Measurements from ENCODE around the gene EML6.

EML6 gene

GRCh38 chr2:54755641-54756326 lies 32.3 kb downstream of the EML6 start:
- DNase-seq (ENCODE audit: low read depth, low spot score), result no peak

DNA sequence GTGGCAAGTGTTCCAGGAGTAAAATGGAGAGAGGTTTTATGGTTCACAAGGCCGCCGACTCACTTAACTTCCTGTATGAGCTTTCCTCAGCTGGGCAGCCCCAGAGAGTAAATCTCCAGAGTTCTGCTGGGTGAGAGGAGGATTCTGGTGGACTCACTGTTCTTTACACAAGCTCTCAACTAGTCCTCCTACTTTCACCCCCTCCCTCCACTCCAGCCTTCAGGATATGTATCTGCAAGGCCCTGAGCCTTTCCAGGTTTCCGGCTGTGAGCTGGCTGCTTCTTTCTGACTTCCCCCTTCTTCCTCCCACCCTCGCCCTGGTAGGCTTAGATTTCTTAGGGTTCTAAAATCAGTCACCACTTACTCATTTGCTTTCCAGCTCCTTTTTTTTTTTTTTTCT lies 34.0 kb downstream of the EML6 start:
- DNase-seq (ENCODE audit: low read depth, low spot score), result no peak

GRCh38 chr2:54758951-54759350 lies 35.5 kb downstream of the EML6 start:
- no peak for DNase-seq (ENCODE audit: low read depth, low spot score)

DNA sequence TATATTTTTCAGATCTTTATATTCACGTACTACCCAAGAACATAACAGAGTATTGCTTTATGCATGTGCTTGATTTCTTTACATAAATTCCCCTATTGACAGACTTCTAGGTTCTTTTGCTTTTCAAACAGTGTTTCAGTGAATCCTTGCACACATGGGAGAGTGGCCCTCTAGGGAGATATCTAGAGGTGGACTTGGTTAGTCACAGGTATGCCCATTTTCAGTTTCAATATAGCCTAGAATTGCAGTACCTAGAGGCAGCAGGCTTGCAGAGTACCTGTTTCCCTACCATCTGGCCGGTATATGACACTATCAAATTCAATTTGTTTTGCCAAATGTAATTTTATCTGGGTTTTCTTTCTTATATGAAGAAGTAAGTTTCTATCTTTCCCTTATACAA lies 36.8 kb downstream of the EML6 start:
- DNase-seq (ENCODE audit: low read depth, low spot score), result no peak

- DNase-seq (ENCODE audit: low read depth, low spot score), result no peak
Observed at GRCh38 chr2:54763636-54764291, 40.3 kb downstream of the EML6 start.

DNA sequence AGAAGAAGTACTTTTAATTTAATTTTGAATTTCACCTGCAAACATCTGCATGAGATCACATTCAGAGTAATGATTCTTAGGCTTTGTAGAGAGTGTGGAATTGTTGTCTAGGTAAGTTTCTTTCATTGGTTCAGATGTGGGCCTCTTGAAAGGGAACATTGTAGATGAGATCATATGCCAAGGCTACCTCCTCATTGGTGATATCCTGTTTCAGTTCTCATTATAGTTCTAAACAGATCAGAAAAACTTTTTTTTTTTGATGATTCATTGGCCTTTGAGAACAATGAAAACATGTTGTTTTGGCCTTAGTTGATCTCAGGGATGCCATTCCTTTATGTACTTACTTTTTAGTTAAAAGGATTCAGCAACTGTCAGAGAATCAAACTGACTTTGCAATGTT lies 44.5 kb downstream of the EML6 start:
- no peak for DNase-seq (ENCODE audit: low read depth, low spot score)

DNA sequence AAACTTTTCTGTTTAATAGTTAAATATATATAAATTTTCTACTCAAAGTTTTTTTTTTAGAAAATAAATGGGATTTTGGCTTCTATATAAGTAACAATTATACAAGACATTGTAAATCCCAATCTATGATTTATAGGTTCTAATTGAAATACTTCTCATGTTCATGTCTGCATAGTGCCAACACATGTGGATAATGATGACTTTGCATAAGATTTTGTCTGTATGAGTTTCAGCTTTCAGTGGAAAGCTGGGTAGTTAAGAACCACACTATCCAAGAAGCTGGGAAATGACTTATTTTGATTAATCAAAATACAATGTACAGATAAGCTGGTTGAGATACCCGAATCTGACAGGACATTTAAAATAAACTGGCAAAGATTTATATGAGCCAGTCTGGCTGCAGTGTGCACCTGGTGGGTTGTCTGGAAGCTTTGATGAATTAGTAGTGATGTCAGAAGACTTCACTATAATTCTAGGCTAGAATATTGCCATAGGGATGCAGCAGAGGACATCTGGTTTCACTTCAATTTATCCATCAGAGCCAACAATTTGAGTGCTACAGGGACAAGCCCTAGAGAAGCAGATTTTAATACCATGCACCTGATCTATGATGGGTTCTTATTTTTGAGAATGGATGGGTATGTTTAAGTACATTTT lies 45.4 kb downstream of the EML6 start:
- DNase-seq (ENCODE audit: low read depth, low spot score), result no peak

DNA sequence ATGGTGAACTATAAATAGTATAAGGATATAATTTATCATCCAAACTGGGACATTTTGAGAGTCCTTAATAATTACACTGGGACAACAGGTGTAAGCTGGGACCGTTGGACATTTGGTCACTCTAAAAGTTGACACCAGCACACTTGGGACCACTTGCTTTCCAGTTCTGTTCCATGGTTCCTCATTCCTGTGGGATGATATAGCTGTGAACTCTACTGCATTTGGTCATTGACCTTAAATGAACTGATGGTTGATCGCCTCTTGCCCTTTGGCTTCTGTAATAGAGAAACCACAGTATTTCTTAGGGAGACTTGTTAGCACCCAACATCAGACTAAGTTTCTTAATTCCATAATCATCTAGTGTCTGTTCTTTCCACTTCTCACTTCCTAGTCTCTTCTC lies 46.7 kb downstream of the EML6 start:
- DNase-seq (ENCODE audit: low read depth, low spot score), result no peak

DNA sequence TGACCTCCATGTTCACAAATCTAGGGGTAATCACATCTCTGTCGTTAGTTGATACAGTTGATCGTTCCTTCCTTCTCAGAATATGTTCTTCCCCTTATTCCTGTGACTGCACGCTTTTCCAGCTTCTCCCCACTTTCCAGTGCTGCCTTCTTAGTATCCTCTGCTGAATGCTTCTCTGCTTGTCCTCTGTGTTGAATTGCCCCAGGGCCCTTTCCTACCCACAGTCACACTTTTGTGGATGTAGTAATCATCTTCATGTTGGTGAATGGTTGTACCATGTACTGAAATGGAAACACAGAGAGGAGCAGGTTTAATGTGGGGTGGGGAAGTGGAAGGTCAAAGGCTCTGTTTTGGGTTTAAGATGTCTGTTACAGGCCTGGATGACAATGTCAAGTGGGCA lies 47.2 kb downstream of the EML6 start:
- DNase-seq (ENCODE audit: low read depth, low spot score), result no peak

DNA sequence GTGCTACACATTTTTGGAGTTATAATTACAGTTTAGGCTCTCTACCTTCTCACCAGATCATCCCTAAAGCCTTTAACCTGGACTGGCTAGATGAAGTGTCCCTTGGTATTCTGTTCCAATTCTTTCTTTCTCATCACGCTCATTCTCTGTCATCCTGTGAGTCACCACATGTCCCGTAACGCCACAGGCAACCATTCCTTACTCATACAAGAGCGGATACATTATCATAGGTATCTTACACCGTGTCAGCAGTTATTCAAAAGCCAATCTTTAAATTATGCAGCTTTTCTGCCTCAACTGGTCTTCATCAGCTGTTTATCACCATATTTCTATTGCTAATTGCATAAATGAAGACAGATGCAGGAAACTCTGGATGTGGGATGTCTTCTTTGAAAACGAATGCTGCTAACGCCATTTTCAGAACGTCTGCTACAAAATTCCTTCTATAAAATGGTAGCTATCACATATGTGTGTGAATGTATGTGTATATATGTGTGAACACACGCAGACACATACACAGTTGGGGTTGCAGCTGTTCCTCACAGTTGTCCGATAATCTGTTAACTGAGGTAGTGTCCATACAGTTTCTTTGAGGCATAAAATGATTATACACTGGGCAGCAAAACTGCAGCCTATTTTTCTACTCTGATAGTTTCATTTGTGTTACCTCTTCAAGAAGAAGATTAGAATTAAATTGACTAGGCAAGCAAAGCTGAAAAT lies 47.9 kb downstream of the EML6 start:
- no peak for DNase-seq (ENCODE audit: low read depth, low spot score)

DNA sequence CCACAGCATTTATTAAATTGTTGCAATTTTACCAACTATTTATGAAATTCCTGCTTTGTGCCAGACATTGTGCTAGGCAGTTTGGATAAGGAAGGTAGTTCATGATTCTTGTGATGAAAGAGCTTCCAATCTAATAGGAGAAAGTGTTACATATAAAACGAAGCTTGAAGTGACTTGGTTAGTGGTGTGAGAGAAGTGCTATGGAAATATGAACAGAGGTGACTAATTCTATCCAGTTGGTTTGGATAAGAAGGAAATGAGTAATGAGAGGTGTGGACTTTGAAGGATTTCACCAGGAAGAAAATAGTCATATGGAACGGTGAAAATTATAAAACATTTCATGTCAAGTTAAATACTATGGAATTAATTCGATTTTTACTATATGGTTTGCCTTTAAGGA lies 48.6 kb downstream of the EML6 start:
- DNase-seq (ENCODE audit: low read depth, low spot score), result no peak

- DNase-seq (ENCODE audit: low read depth, low spot score), result no peak
Observed at GRCh38 chr2:54772531-54772930, 49.1 kb downstream of the EML6 start.

DNA sequence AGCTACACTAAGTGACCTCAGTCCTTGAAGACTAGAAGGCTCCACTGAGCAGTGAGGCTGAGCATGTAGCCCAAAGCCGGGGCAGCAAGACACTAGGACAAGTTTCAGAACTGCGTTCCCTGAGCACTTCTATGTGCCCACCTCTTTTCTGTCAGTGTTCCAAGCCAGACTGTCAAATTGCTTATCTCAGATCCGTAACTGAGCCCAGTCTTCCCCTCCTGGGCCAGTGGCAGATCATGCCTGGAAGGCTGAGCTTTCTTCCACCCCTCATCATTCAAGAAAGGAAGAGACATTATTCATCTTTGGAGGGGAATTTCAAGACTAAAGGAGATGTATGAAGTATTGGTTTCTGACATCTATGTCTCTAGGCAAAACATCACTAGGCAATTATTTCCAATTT lies 49.8 kb downstream of the EML6 start:
- no peak for DNase-seq (ENCODE audit: low read depth, low spot score)

- no peak for DNase-seq (ENCODE audit: low read depth, low spot score)
Observed at GRCh38 chr2:54773838-54774237, 50.4 kb downstream of the EML6 start.

- no peak for DNase-seq (ENCODE audit: low read depth, low spot score)
Observed at GRCh38 chr2:54775710-54776109, 52.2 kb downstream of the EML6 start.

DNA sequence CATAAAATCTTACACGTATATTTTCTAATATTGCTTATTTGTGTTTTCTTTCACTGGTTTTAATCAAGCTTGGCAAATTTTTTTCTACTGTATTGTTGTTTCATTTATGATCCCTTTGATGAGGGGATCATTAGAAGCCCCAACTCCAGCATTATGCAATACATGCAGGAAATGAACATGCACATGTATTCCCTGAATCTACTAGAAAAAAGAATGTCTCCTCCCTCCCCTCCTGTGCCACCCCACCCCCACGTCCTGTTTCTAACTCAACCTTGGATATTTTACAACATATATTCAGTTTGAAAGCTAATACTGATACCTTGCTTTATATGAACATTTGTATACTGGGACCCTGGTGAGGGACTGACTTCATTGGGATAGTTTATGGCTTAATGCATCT lies 53.0 kb downstream of the EML6 start:
- DNase-seq (ENCODE audit: low read depth, low spot score), result no peak

DNA sequence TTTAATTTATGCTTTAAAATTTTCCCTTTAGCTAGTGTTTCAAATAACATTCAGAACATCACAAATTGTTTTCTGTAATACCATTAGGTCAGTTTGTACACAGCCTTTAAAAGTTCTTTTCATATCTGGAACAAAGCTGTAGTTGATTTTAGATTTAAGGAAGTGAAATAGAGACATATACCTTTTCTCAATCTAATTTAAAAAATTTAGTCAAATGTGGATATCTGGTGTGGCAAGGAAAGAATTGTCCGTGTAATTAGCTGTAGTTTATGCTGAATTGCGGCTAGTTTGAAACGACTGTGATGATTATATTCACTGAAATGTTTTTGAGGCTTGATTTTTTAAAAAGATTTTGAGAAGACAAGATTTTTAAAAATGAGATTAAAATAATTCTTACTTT lies 59.9 kb downstream of the EML6 start:
- DNase-seq (ENCODE audit: low read depth, low spot score), result no peak

DNA sequence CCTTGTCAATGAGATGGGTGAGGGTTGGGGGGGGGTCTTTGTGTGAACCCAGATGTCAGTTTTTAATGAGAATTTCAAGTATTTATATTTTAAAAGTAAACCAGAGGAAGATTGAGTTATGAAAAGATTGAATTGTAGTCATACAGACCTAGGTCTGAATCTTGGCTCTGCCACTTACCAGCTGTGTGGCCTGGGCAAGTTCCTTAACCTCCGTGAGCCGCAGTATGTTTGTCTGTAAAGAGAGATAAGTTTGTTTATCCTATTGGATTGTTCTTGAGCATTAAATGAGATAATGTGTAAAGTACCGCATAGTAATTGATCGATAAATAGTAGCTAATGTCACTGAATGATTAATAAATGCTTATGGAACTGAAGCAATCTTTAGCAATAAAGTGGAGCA lies 63.8 kb downstream of the EML6 start:
- no peak for DNase-seq (ENCODE audit: low read depth, low spot score)

GRCh38 chr2:54787755-54788366 lies 64.4 kb downstream of the EML6 start:
- no peak for DNase-seq (ENCODE audit: low read depth, low spot score)

DNA sequence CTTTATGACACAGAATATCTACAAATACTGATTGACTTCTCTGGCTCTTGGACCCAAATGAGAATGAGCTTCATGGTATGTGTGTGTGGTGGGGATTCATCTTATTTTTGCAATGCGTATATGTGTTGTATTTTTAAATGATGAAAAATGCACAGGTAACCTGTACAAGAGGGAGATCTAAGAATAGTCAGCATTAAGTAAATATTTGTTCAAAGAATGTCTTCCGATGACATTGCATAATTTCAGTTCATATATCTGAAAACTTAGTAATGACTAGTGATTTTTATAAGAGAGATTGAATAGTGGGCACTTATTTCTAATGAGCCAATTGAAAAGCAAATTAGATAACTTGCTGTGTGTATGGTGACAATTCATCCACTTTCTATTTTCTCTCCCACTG lies 66.4 kb downstream of the EML6 start:
- DNase-seq (ENCODE audit: low read depth, low spot score), result no peak

DNA sequence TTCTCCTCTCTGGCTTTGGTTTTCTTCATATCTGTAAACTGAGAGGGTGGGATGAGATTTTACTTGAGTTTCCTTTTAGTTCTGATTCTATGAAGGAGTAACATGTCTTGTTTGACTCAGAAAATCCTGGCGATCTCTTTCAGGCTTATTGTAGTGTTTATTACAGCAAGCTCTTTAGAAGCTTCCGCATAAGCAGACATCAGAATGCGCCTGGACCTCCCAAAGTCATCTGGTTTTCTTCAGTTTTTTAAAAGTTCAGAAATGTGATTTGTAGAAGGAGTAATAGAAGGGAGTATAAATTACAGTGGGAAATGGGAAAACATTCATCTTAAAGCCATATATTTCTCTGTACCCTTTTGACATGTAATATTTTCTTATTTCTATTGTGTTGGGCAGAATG lies 68.4 kb downstream of the EML6 start:
- DNase-seq (ENCODE audit: low read depth, low spot score), result no peak

GRCh38 chr2:54797307-54797706 lies 73.8 kb downstream of the EML6 start:
- no peak for DNase-seq (ENCODE audit: low read depth, low spot score)

All from activated naive CD8-positive, alpha-beta T cell treated with anti-CD3 and anti-CD28 coated beads, Interleukin-2, amount 50 U/mL, for 16 hours (primary cell).